ENCODE measurements around the gene ZNF560. TPM values are rescaled to one million over a fixed set of nuclear protein-coding genes. Genes with fewer than 3 reads are reported as not detected.

ZNF560 gene
- total RNA-seq, 3 donors from 2014 or later, result not detected

- no peaks in the 10 kb centered on the region for H3K4me1 ChIP-seq (ENCODE audit: low read depth)
- DNase-seq, result no peak
- intact Hi-C loops (cut with DNase I, micrococcal nuclease), result no loop called here
- H3K9me3 ChIP-seq, result peaks cover 95% of the 10 kb centered on the region
- no peak overlapping the region for H3K4me3 ChIP-seq
- peaks cover 71% of the 10 kb centered on the region for H3K36me3 ChIP-seq (ENCODE audit: low read depth)
- TF ChIP-seq CTCF (IDR thresholded peaks at IDR 0.05), result no peak
- ATAC-seq, result no peak
These were observed 33.5 kb upstream of the ZNF560 start for GRCh38 chr19:9531933-9532332.

- no peak for TF ChIP-seq CTCF (IDR thresholded peaks at IDR 0.05)
- Histone ChIP-seq H3K4me1 (ENCODE audit: low read depth) (no peaks in the 10 kb centered on the region), H3K9me3 (peaks cover 97% of the 10 kb centered on the region), H3K36me3 (ENCODE audit: low read depth) (peaks cover 55% of the 10 kb centered on the region), H3K4me3 (no peak overlapping the region)
- DNase-seq (no peak), ATAC-seq (no peak)
- intact Hi-C loops (cut with DNase I, micrococcal nuclease), result no loop called here
These were observed 30.4 kb upstream of the ZNF560 start for GRCh38 chr19:9528757-9529336.

GRCh38 chr19:9523885-9524474 is 25.6 kb upstream of the ZNF560 start:
- TF ChIP-seq CTCF (IDR thresholded peaks at IDR 0.05), result no peak
- intact Hi-C loops (cut with DNase I, micrococcal nuclease), result no loop called here
- H3K4me3 ChIP-seq, result no peak overlapping the region
- peaks cover 9% of the 10 kb centered on the region for H3K36me3 ChIP-seq (ENCODE audit: low read depth)
- no peak for ATAC-seq
- no peak for DNase-seq
- peaks cover 98% of the 10 kb centered on the region for H3K9me3 ChIP-seq
- H3K4me1 ChIP-seq (ENCODE audit: low read depth), result no peaks in the 10 kb centered on the region

- DNase-seq, result no peak
- no peak overlapping the region for H3K4me3 ChIP-seq
- intact Hi-C loops (cut with DNase I, micrococcal nuclease), result no loop called here
- no peak for TF ChIP-seq CTCF (IDR thresholded peaks at IDR 0.05)
- no peak for ATAC-seq
- no peaks in the 10 kb centered on the region for H3K4me1 ChIP-seq (ENCODE audit: low read depth)
- H3K36me3 ChIP-seq (ENCODE audit: low read depth), result no peaks in the 10 kb centered on the region
- peaks cover 75% of the 10 kb centered on the region for H3K9me3 ChIP-seq
These were observed 8.9 kb upstream of the ZNF560 start for GRCh38 chr19:9507285-9507684.

GRCh38 chr19:9500796-9501195 is 2.4 kb upstream of the ZNF560 start:
- Histone ChIP-seq H3K4me3 (no peak overlapping the region), H3K36me3 (ENCODE audit: low read depth) (no peaks in the 10 kb centered on the region), H3K9me3 (peaks cover 91% of the 10 kb centered on the region), H3K4me1 (ENCODE audit: low read depth) (no peaks in the 10 kb centered on the region)
- intact Hi-C loops (cut with DNase I, micrococcal nuclease), result no loop called here
- ATAC-seq, result no peak
- no peak for TF ChIP-seq CTCF (IDR thresholded peaks at IDR 0.05)
- no peak for DNase-seq

All from mucosa of descending colon (tissue), 3 donors.